DMS114 treated with DMSO at 0.1 percent for 48 hours (cell line): ENCODE results near the gene PRODH.
"Not testable (repeated sequence)": the region's sequence is repeated elsewhere in the genome, so short reads cannot be mapped to it uniquely, and the experiment has no call there.

ENCODE experiments used
- DNase-seq: peaks from one replicate; lab custom pipeline; 2025; ENCODE audit not compliant: unreplicated experiment; lab: John Stamatoyannopoulos, UW

The PRODH gene

GRCh38 chr22:18935889-18936529, at the start of gene PRODH:
TSS of gene PRODH (minus strand) at chr22:18936293. CDS start at chr22:18936287, 6 bp downstream.
- no peak for DNase-seq

- no peak for DNase-seq
Observed at GRCh38 chr22:18985780-18986179, 49.7 kb upstream of the PRODH start.

GRCh38 chr22:18984564-18984963, 48.5 kb upstream of the PRODH start:
- no peak for DNase-seq

- DNase-seq: no peak
Observed at GRCh38 chr22:18983120-18983651, 47.1 kb upstream of the PRODH start.

GRCh38 chr22:18980829-18981228, 44.7 kb upstream of the PRODH start:
- DNase-seq: no peak

- no peak for DNase-seq
Observed at GRCh38 chr22:18979957-18980356, 43.9 kb upstream of the PRODH start.

GRCh38 chr22:18978506-18978905, 42.4 kb upstream of the PRODH start:
- DNase-seq: no peak

GRCh38 chr22:18977824-18978425, 41.8 kb upstream of the PRODH start:
- no peak for DNase-seq

GRCh38 chr22:18976197-18976751, 40.2 kb upstream of the PRODH start:
- no peak for DNase-seq

GRCh38 chr22:18975434-18976196, 39.5 kb upstream of the PRODH start:
- DNase-seq: no peak

GRCh38 chr22:18974477-18975180, 38.5 kb upstream of the PRODH start:
- no peak for DNase-seq

- DNase-seq: no peak
Observed at GRCh38 chr22:18973264-18974031, 37.4 kb upstream of the PRODH start.

GRCh38 chr22:18972591-18972990, 36.5 kb upstream of the PRODH start:
- not testable (repeated sequence) for DNase-seq

GRCh38 chr22:18972029-18972428, 35.9 kb upstream of the PRODH start:
- not testable (repeated sequence) for DNase-seq

GRCh38 chr22:18971321-18971751, 35.2 kb upstream of the PRODH start:
- DNase-seq: no peak

- no peak for DNase-seq
Observed at GRCh38 chr22:18970948-18971315, 34.8 kb upstream of the PRODH start.

GRCh38 chr22:18970176-18970947, 34.3 kb upstream of the PRODH start:
- DNase-seq: peak; percentile 4

GRCh38 chr22:18969158-18969942, 33.3 kb upstream of the PRODH start:
- DNase-seq: not testable (repeated sequence)
